ENCODE results near the gene NEU2.

- TF ChIP-seq, protein P1, sequence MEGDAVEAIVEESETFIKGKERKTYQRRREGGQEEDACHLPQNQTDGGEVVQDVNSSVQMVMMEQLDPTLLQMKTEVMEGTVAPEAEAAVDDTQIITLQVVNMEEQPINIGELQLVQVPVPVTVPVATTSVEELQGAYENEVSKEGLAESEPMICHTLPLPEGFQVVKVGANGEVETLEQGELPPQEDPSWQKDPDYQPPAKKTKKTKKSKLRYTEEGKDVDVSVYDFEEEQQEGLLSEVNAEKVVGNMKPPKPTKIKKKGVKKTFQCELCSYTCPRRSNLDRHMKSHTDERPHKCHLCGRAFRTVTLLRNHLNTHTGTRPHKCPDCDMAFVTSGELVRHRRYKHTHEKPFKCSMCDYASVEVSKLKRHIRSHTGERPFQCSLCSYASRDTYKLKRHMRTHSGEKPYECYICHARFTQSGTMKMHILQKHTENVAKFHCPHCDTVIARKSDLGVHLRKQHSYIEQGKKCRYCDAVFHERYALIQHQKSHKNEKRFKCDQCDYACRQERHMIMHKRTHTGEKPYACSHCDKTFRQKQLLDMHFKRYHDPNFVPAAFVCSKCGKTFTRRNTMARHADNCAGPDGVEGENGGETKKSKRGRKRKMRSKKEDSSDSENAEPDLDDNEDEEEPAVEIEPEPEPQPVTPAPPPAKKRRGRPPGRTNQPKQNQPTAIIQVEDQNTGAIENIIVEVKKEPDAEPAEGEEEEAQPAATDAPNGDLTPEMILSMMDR (IDR thresholded peaks at IDR 0.05; ENCODE audit: low read depth, low read length, missing input control): no peak
- TF ChIP-seq TAF1 (conservative IDR thresholded peaks at IDR 0.05): no peak
- TF ChIP-seq JUND (IDR thresholded peaks at IDR 0.05): no peak
- TF ChIP-seq, protein P2, sequence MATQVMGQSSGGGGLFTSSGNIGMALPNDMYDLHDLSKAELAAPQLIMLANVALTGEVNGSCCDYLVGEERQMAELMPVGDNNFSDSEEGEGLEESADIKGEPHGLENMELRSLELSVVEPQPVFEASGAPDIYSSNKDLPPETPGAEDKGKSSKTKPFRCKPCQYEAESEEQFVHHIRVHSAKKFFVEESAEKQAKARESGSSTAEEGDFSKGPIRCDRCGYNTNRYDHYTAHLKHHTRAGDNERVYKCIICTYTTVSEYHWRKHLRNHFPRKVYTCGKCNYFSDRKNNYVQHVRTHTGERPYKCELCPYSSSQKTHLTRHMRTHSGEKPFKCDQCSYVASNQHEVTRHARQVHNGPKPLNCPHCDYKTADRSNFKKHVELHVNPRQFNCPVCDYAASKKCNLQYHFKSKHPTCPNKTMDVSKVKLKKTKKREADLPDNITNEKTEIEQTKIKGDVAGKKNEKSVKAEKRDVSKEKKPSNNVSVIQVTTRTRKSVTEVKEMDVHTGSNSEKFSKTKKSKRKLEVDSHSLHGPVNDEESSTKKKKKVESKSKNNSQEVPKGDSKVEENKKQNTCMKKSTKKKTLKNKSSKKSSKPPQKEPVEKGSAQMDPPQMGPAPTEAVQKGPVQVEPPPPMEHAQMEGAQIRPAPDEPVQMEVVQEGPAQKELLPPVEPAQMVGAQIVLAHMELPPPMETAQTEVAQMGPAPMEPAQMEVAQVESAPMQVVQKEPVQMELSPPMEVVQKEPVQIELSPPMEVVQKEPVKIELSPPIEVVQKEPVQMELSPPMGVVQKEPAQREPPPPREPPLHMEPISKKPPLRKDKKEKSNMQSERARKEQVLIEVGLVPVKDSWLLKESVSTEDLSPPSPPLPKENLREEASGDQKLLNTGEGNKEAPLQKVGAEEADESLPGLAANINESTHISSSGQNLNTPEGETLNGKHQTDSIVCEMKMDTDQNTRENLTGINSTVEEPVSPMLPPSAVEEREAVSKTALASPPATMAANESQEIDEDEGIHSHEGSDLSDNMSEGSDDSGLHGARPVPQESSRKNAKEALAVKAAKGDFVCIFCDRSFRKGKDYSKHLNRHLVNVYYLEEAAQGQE (IDR thresholded peaks at IDR 0.05): no peak
- TF ChIP-seq, protein P3, sequence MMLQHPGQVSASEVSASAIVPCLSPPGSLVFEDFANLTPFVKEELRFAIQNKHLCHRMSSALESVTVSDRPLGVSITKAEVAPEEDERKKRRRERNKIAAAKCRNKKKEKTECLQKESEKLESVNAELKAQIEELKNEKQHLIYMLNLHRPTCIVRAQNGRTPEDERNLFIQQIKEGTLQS (IDR thresholded peaks at IDR 0.05): no peak
- TF ChIP-seq ZBTB33 (IDR thresholded peaks at IDR 0.05): no peak
- TF ChIP-seq MAX (IDR thresholded peaks at IDR 0.05): no peak
- no peak for TF ChIP-seq RXRA (IDR thresholded peaks at IDR 0.05)
- no peak for TF ChIP-seq GABPA (IDR thresholded peaks at IDR 0.05 in 1 of 2, conservative IDR thresholded peaks at IDR 0.05 in 1 of 2)
- TF ChIP-seq SP1 (IDR thresholded peaks at IDR 0.05): no peak
- TF ChIP-seq EGR1 (IDR thresholded peaks at IDR 0.05; ENCODE audit: low read depth in 2 of 2): no peak
- TF ChIP-seq RAD21 (IDR thresholded peaks at IDR 0.05): no peak
- no peak for TF ChIP-seq YY1 (IDR thresholded peaks at IDR 0.05)
Measured at GRCh38 chr2:232999354-232999753, 33.1 kb upstream of the NEU2 start.
